Thoracic aorta (tissue), 2 donors: ENCODE measurements around the gene TRIM38. TPM values are rescaled to one million over a fixed set of nuclear protein-coding genes. Genes with fewer than 3 reads are reported as not detected.

Experiments
- ATAC-seq: fragments of 150-250 bp; one replicate; pipeline ENCODE4 v1.8.0; 2017; ENCODE audit warnings: low read depth; ENCODE audit not compliant: insufficient number of reproducible peaks, low FRiP score
- DNase-seq: peaks from one replicate; pipeline ENCODE4 v3.0.0-alpha.2; 2020; ENCODE audit warnings: low spot score
- H3K27ac ChIP-seq, 2 donors: fragments of 200-600 bp; sonication (generic); 1 replicate in 1 of 2; 2 replicates in 1 of 2; pipeline ENCODE4 v1.5.1; 2016; ENCODE audit warnings: mild to moderate bottlenecking in 2 of 2, moderate library complexity in 2 of 2
- H3K27me3 ChIP-seq: fragments of 200-600 bp; sonication (generic); replicated peaks from 2 replicates; pipeline ENCODE4 v1.6.0; 2016; ENCODE audit warnings: mild to moderate bottlenecking; ENCODE audit not compliant: insufficient read depth
- H3K36me3 ChIP-seq: fragments of 200-600 bp; sonication (generic); one replicate; pipeline ENCODE4 v1.5.1; 2016
- H3K4me1 ChIP-seq, 2 donors: fragments of 200-600 bp; sonication (generic); 1 replicate in 1 of 2; 2 replicates in 1 of 2; pipeline versions ENCODE4 v1.5.1 to v1.6.0; 2016; ENCODE audit warnings: low read depth in 2 of 2, mild to moderate bottlenecking in 1 of 2; ENCODE audit not compliant: control insufficient read depth in 1 of 2
- H3K4me3 ChIP-seq: fragments of 200-600 bp; sonication (generic); 2 replicates; pipeline ENCODE4 v1.5.1; 2016; ENCODE audit warnings: mild to moderate bottlenecking
- H3K9me3 ChIP-seq: fragments of 200-600 bp; sonication (generic); 2 replicates; pipeline ENCODE4 v1.5.1; 2016
- total RNA-seq, 2 donors: library from RNA; depleted of rRNA; stranded (reverse); fragments of >200 nt; gene quantifications; one replicate each; pipeline versions ENCODE4 v1.1.0 to v1.2.3, GENCODE V29; 2016
- TF ChIP-seq, protein P1 (sequence below): fragments of 200-600 bp; sonication (generic); IDR thresholded peaks from one replicate; pipeline ENCODE4 v1.5.1; 2019; ENCODE audit warnings: antibody characterized with exemption

TRIM38 gene
- total RNA-seq, 2 donors from 2014 or later: 19.5 to 25.1 TPM

GRCh38 chr6:25931411-25931709, 31.2 kb upstream of the TRIM38 start:
- ATAC-seq: no peak
- Histone ChIP-seq H3K4me3 (no peak overlapping the region), H3K4me1 (peaks cover 3 to 18% of the 10 kb centered on the region in 2 donors), H3K9me3 (no peaks in the 10 kb centered on the region), H3K27ac (no peak overlapping the region), H3K27me3 (no peaks in the 10 kb centered on the region), H3K36me3 (no peaks in the 10 kb centered on the region)
- DNase-seq: no peak
- TF ChIP-seq, protein P1, sequence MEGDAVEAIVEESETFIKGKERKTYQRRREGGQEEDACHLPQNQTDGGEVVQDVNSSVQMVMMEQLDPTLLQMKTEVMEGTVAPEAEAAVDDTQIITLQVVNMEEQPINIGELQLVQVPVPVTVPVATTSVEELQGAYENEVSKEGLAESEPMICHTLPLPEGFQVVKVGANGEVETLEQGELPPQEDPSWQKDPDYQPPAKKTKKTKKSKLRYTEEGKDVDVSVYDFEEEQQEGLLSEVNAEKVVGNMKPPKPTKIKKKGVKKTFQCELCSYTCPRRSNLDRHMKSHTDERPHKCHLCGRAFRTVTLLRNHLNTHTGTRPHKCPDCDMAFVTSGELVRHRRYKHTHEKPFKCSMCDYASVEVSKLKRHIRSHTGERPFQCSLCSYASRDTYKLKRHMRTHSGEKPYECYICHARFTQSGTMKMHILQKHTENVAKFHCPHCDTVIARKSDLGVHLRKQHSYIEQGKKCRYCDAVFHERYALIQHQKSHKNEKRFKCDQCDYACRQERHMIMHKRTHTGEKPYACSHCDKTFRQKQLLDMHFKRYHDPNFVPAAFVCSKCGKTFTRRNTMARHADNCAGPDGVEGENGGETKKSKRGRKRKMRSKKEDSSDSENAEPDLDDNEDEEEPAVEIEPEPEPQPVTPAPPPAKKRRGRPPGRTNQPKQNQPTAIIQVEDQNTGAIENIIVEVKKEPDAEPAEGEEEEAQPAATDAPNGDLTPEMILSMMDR: no peak

DNA sequence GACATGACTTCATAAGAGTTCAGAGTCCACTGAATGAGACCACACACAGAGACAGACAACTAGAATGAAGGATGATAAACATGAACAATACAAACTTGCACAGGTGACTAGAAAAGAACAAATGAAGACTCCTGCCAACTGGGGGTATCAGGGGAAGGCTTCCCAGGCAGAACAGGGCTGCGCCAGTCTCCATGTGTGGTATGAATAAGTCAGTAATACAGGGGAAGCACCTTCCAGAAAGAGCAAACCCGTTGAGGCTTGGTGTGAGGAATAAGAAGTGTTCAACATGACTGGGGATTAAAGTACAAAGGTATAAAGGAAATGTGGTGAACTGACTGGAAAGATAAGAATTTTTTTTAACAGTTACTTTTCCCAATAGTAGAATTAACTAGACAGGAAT, 28.4 kb upstream of the TRIM38 start:
- ATAC-seq: no peak
- H3K36me3 ChIP-seq: no peaks in the 10 kb centered on the region
- no peak overlapping the region for H3K27ac ChIP-seq
- H3K4me1 ChIP-seq: no peaks in the 10 kb centered on the region
- no peak overlapping the region for H3K4me3 ChIP-seq
- no peaks in the 10 kb centered on the region for H3K27me3 ChIP-seq
- no peaks in the 10 kb centered on the region for H3K9me3 ChIP-seq
- no peak for DNase-seq
- TF ChIP-seq, protein P1: no peak

- no peak for DNase-seq
- H3K36me3 ChIP-seq: no peaks in the 10 kb centered on the region
Measured at GRCh38 chr6:25934735-25935313, 27.8 kb upstream of the TRIM38 start.

GRCh38 chr6:25935953-25936352, 26.6 kb upstream of the TRIM38 start:
- Histone ChIP-seq H3K4me1 (no peaks in the 10 kb centered on the region), H3K36me3 (no peaks in the 10 kb centered on the region), H3K9me3 (no peaks in the 10 kb centered on the region), H3K4me3 (no peak overlapping the region), H3K27ac (no peak overlapping the region), H3K27me3 (no peaks in the 10 kb centered on the region)
- TF ChIP-seq, protein P1: no peak
- no peak for ATAC-seq
- DNase-seq: no peak

More at GRCh38 chr6:25934735-25935313, 27.8 kb upstream of the TRIM38 start:
- ATAC-seq: no peak
- Histone ChIP-seq H3K9me3 (no peaks in the 10 kb centered on the region), H3K27ac (no peak overlapping the region), H3K4me1 (no peaks in the 10 kb centered on the region), H3K4me3 (no peak overlapping the region), H3K27me3 (no peaks in the 10 kb centered on the region)
- TF ChIP-seq, protein P1: no peak

- Histone ChIP-seq H3K27me3 (no peaks in the 10 kb centered on the region), H3K27ac (no peak overlapping the region), H3K4me3 (no peak overlapping the region), H3K4me1 (peaks cover 0 to 3% of the 10 kb centered on the region in 2 donors), H3K9me3 (no peaks in the 10 kb centered on the region), H3K36me3 (no peaks in the 10 kb centered on the region)
- ATAC-seq: no peak
- TF ChIP-seq, protein P1: no peak
- no peak for DNase-seq
Measured at GRCh38 chr6:25939593-25939992, 23.0 kb upstream of the TRIM38 start.
